ENCODE results near the gene DPH7.
"Not testable (repeated sequence)": the region's sequence is repeated elsewhere in the genome, so short reads cannot be mapped to it uniquely, and the experiment has no call there.

The DPH7 gene

GRCh38 chr9:137580209-137580953, 1.7 kb upstream of the DPH7 start:
- no peak for DNase-seq

- DNase-seq: no peak
These were observed 507 bp upstream of the DPH7 start for GRCh38 chr9:137579259-137579604.

- no peak for DNase-seq
These were observed 2.9 kb downstream of the DPH7 start for GRCh38 chr9:137575716-137576411.

GRCh38 chr9:137575364-137575715, 3.4 kb downstream of the DPH7 start:
- no peak for DNase-seq

GRCh38 chr9:137574192-137574591, 4.5 kb downstream of the DPH7 start:
- DNase-seq: no peak

GRCh38 chr9:137570566-137570965, 8.2 kb downstream of the DPH7 start:
- no peak for DNase-seq

GRCh38 chr9:137569609-137570203, 9.0 kb downstream of the DPH7 start:
- DNase-seq: no peak

GRCh38 chr9:137568445-137568844, 10.3 kb downstream of the DPH7 start:
- not testable (repeated sequence) for DNase-seq

- DNase-seq: no peak
These were observed 13.8 kb downstream of the DPH7 start for GRCh38 chr9:137564817-137565411.

- DNase-seq: no peak
These were observed 14.6 kb downstream of the DPH7 start for GRCh38 chr9:137564134-137564533.

- DNase-seq: no peak
These were observed 20.6 kb downstream of the DPH7 start for GRCh38 chr9:137558127-137558526.

GRCh38 chr9:137556069-137556838, 22.5 kb downstream of the DPH7 start:
- no peak for DNase-seq

GRCh38 chr9:137555179-137555578, 23.5 kb downstream of the DPH7 start:
- DNase-seq: no peak

- no peak for DNase-seq
These were observed 24.4 kb downstream of the DPH7 start for GRCh38 chr9:137554349-137554748.

- DNase-seq: not testable (repeated sequence)
These were observed 25.1 kb downstream of the DPH7 start for GRCh38 chr9:137553654-137554053.

GRCh38 chr9:137552022-137552768, 26.5 kb downstream of the DPH7 start:
- peak; percentile 33 for DNase-seq

- DNase-seq: peak; percentile 91
These were observed 27.3 kb downstream of the DPH7 start, which contains the start of gene MRPL41 for GRCh38 chr9:137551264-137552021. MRPL41 (plus strand) TSS chr9:137551879; CDS start chr9:137552082, 203 bp downstream.

- DNase-seq: peak; percentile 39
These were observed 27.8 kb downstream of the DPH7 start for GRCh38 chr9:137550958-137551263.

GRCh38 chr9:137550231-137550621, 28.5 kb downstream of the DPH7 start, which contains the start of gene PNPLA7:
PNPLA7 (minus strand) TSS chr9:137550402; CDS start chr9:137550197, 205 bp downstream.
- DNase-seq: peak; percentile 73

GRCh38 chr9:137547687-137548543, 30.8 kb downstream of the DPH7 start:
- no peak for DNase-seq
